ENCODE data around the gene OTX2. TPM values are rescaled to one million over a fixed set of nuclear protein-coding genes. Genes with fewer than 3 reads are reported as not detected.

OTX2 gene
- polyA plus RNA-seq, 1 of the 3 experiments (the other 2 are of a cell fraction), result not detected

- WGBS (ENCODE audit: low lambda C conversion rate), result 3% methylated on average over 28 of the region's 29 CpGs
- no peaks in the 10 kb centered on the region for H3K79me2 ChIP-seq (ENCODE audit: insufficient read depth)
- no peaks in the 10 kb centered on the region for H3K36me3 ChIP-seq (replicated peaks in 1 of 2; ENCODE audit: control insufficient read depth in 1 of 2, insufficient read depth in 2 of 2, low read length in 1 of 2)
- H3K27me3 ChIP-seq (ENCODE audit: insufficient read depth), result peaks cover 72% of the 10 kb centered on the region
- DNase-seq, result no peak
- H4K20me1 ChIP-seq (ENCODE audit: insufficient read depth), result no peaks in the 10 kb centered on the region
- no peak overlapping the region for H3K9ac ChIP-seq
- H3K4me2 ChIP-seq, result no peak overlapping the region
- H3K9me3 ChIP-seq, result no peaks in the 10 kb centered on the region
- TF ChIP-seq MAX (IDR thresholded peaks at IDR 0.05; ENCODE audit: low read depth) (no peak), GATA2 (CRISPR knock-in tag; IDR thresholded peaks at IDR 0.05) (no peak), EZH2phosphoT487 (IDR thresholded peaks at IDR 0.05; ENCODE audit: borderline replicate concordance, low read depth) (no peak), JUND (IDR thresholded peaks at IDR 0.05) (no peak), YY1 (IDR thresholded peaks at IDR 0.05; ENCODE audit: low read depth) (no peak), EP300 (IDR thresholded peaks at IDR 0.05; ENCODE audit: borderline replicate concordance in 1 of 2, low read depth in 1 of 2, low read length in 1 of 2) (no peak), RCOR1 (IDR thresholded peaks at IDR 0.05; ENCODE audit: low read length) (no peak)
- ChIA-PET CTCF (interaction anchor here (1.4 kb wide), 1 partner anchor 9 kb away, joined by 4 read pairs; no protein-coding TSS in a partner anchor), POLR2A (no interaction called here)
- H3K27ac ChIP-seq (ENCODE audit: low read depth in 2 of 2, low read length in 1 of 2), result no peak overlapping the region
- no peaks in the 10 kb centered on the region for H3K9me2 ChIP-seq
- no peak overlapping the region for H2AFZ ChIP-seq (ENCODE audit: low read depth)
- H3F3A ChIP-seq (replicated peaks; ENCODE audit: insufficient read depth), result peaks cover 5% of the 10 kb centered on the region
- H3K4me3 ChIP-seq (ENCODE audit: low read depth in 2 of 2, low read length in 1 of 2), result no peak overlapping the region
- H3K4me1 ChIP-seq (ENCODE audit: control insufficient read depth in 1 of 2, insufficient read depth in 2 of 2, low read depth in 1 of 2, low read length in 1 of 2), result no peaks in the 10 kb centered on the region
Observed at GRCh38 chr14:56803816-56804535, 6.3 kb downstream of the OTX2 start.

GRCh38 chr14:56801920-56802319 lies 8.4 kb downstream of the OTX2 start:
- Histone ChIP-seq H3K4me1 (ENCODE audit: control insufficient read depth in 1 of 2, insufficient read depth in 2 of 2, low read depth in 1 of 2, low read length in 1 of 2) (no peaks in the 10 kb centered on the region), H3F3A (replicated peaks; ENCODE audit: insufficient read depth) (peaks cover 2% of the 10 kb centered on the region), H3K9ac (no peak overlapping the region), H2AFZ (ENCODE audit: low read depth) (no peak overlapping the region), H3K9me2 (no peaks in the 10 kb centered on the region), H3K27ac (ENCODE audit: low read depth in 2 of 2, low read length in 1 of 2) (no peak overlapping the region), H3K27me3 (ENCODE audit: insufficient read depth) (peaks cover 72% of the 10 kb centered on the region), H4K20me1 (ENCODE audit: insufficient read depth) (no peaks in the 10 kb centered on the region), H3K9me3 (no peaks in the 10 kb centered on the region), H3K4me3 (ENCODE audit: low read depth in 2 of 2, low read length in 1 of 2) (no peak overlapping the region), H3K36me3 (replicated peaks in 1 of 2; ENCODE audit: control insufficient read depth in 1 of 2, insufficient read depth in 2 of 2, low read length in 1 of 2) (no peaks in the 10 kb centered on the region), H3K4me2 (no peak overlapping the region), H3K79me2 (ENCODE audit: insufficient read depth) (no peaks in the 10 kb centered on the region)
- 2% methylated on average over 3 of the region's 3 CpGs for WGBS (ENCODE audit: low lambda C conversion rate)
- ChIA-PET POLR2A (no interaction called here), CTCF (no interaction called here)
- DNase-seq, result no peak
- TF ChIP-seq NFIC (IDR thresholded peaks at IDR 0.05; ENCODE audit: borderline replicate concordance) (no peak), MAX (IDR thresholded peaks at IDR 0.05; ENCODE audit: low read depth) (no peak), GABPA (IDR thresholded peaks at IDR 0.05; ENCODE audit: low read depth) (no peak), RAD21 (IDR thresholded peaks at IDR 0.05; ENCODE audit: low read length) (no peak), SMC3 (IDR thresholded peaks at IDR 0.05; ENCODE audit: low read depth, low read length) (no peak), USF2 (IDR thresholded peaks at IDR 0.05; ENCODE audit: borderline replicate concordance, low read depth, low read length) (no peak), GATA2 (CRISPR knock-in tag; IDR thresholded peaks at IDR 0.05) (no peak), MEF2A (IDR thresholded peaks at IDR 0.05; ENCODE audit: borderline replicate concordance, low read depth) (no peak), FOXJ3 (CRISPR knock-in tag; IDR thresholded peaks at IDR 0.05) (no peak), TEAD4 (IDR thresholded peaks at IDR 0.05; ENCODE audit: borderline replicate concordance, insufficient read depth) (no peak), RCOR1 (IDR thresholded peaks at IDR 0.05; ENCODE audit: low read length) (no peak), REST (IDR thresholded peaks at IDR 0.05; ENCODE audit: low read depth, low read length) (no peak), TAF1 (IDR thresholded peaks at IDR 0.05; ENCODE audit: borderline replicate concordance, low read depth, low read length) (no peak), ELF1 (IDR thresholded peaks at IDR 0.05) (no peak), MXI1 (IDR thresholded peaks at IDR 0.05; ENCODE audit: low read depth, low read length) (no peak), SIN3A (IDR thresholded peaks at IDR 0.05; ENCODE audit: borderline replicate concordance, low read depth, low read length) (no peak), NRF1 (IDR thresholded peaks at IDR 0.05; ENCODE audit: low read depth, low read length) (no peak), TCF12 (IDR thresholded peaks at IDR 0.05) (no peak), IRF3 (IDR thresholded peaks at IDR 0.05; ENCODE audit: low read depth, low read length) (no peak)
